Muscle layer of colon (tissue), 2 donors: ENCODE data around the gene TRIM2.
A peak's percentile ranks its signal among the peaks of the same experiment; 100 is the strongest.

Source experiments
- H3K27ac ChIP-seq: one replicate; pipeline ENCODE4 v1.7.0; 2013; ENCODE audit warnings: low read depth, mild to moderate bottlenecking, low read length, moderate library complexity
- H3K27me3 ChIP-seq, 2 donors: one replicate each; pipeline ENCODE4 v1.7.0; 2013; ENCODE audit warnings: low read length in 2 of 2, mild to moderate bottlenecking in 2 of 2; ENCODE audit not compliant: insufficient read depth in 2 of 2, control insufficient read depth in 1 of 2
- H3K36me3 ChIP-seq: one replicate; pipeline ENCODE4 v1.7.0; 2013; ENCODE audit warnings: mild to moderate bottlenecking, low read length; ENCODE audit not compliant: insufficient read depth
- H3K4me1 ChIP-seq: one replicate; pipeline ENCODE4 v1.7.0; 2013; ENCODE audit warnings: mild to moderate bottlenecking, low read length; ENCODE audit not compliant: insufficient read depth
- H3K4me3 ChIP-seq, 2 donors: one replicate each; pipeline ENCODE4 v1.7.0; 2013; ENCODE audit warnings: low read length in 2 of 2, low read depth in 1 of 2, mild to moderate bottlenecking in 1 of 2, moderate library complexity in 1 of 2
- H3K9ac ChIP-seq: one replicate; pipeline ENCODE4 v1.7.0; 2013; ENCODE audit warnings: low read length
- H3K9me3 ChIP-seq: one replicate; pipeline ENCODE4 v1.7.0; 2013; ENCODE audit warnings: mild to moderate bottlenecking, low read length
- donor health status: abdominal sarcoma.
- donor health status: Adenocarcinoma of cecum.

Gene TRIM2

GRCh38 chr4:153224474-153224873 is 20.2 kb downstream of the TRIM2 start:
- no peaks in the 10 kb centered on the region for H3K36me3 ChIP-seq
- peak overlapping the region; percentile 91 for H3K27ac ChIP-seq
- no peak overlapping the region for H3K9ac ChIP-seq
- H3K27me3 ChIP-seq, result no peaks in the 10 kb centered on the region
- H3K4me3 ChIP-seq, result peak overlapping the region in 1 of 2 donors; percentile 82
- no peaks in the 10 kb centered on the region for H3K9me3 ChIP-seq
- H3K4me1 ChIP-seq, result peaks cover 16% of the 10 kb centered on the region

GRCh38 chr4:153227469-153228075 is 23.3 kb downstream of the TRIM2 start:
- no peak overlapping the region for H3K9ac ChIP-seq
- H3K36me3 ChIP-seq, result no peaks in the 10 kb centered on the region
- no peak overlapping the region for H3K27ac ChIP-seq
- H3K27me3 ChIP-seq, result no peaks in the 10 kb centered on the region
- no peaks in the 10 kb centered on the region for H3K9me3 ChIP-seq
- H3K4me1 ChIP-seq, result peaks cover 18% of the 10 kb centered on the region
- H3K4me3 ChIP-seq, result no peak overlapping the region

- Histone ChIP-seq H3K27me3 (no peaks in the 10 kb centered on the region), H3K36me3 (no peaks in the 10 kb centered on the region), H3K27ac (no peak overlapping the region), H3K9ac (no peak overlapping the region), H3K4me1 (peaks cover 28% of the 10 kb centered on the region), H3K9me3 (no peaks in the 10 kb centered on the region), H3K4me3 (no peak overlapping the region)
Observed at GRCh38 chr4:153228512-153229140, 24.4 kb downstream of the TRIM2 start.

- H3K27me3 ChIP-seq, result no peaks in the 10 kb centered on the region
- no peak overlapping the region for H3K9ac ChIP-seq
- peaks cover 31% of the 10 kb centered on the region for H3K4me1 ChIP-seq
- no peaks in the 10 kb centered on the region for H3K36me3 ChIP-seq
- H3K4me3 ChIP-seq, result no peak overlapping the region
- no peaks in the 10 kb centered on the region for H3K9me3 ChIP-seq
- H3K27ac ChIP-seq, result no peak overlapping the region
Observed at GRCh38 chr4:153229545-153229944, 25.3 kb downstream of the TRIM2 start.

DNA sequence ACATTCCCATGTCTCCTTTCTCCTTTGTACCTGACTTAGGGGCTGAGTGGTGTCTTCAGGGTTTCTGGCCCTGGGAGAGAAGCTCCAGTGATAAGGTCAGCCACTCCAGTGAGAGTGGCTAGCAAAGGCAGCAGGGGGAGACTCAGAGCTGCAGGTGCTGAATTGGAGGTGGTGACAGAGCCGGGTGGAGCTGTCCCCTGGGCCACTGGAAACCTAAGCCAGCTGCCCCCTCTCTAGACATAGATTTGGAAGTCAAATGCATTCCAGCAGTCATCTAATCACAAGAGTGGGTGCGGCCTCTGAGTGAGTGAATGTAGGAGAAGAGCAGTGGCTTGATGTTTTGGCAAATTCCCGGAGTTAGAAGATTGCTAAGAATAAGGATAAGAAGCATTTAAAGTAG is 28.5 kb downstream of the TRIM2 start:
- Histone ChIP-seq H3K4me1 (peaks cover 25% of the 10 kb centered on the region), H3K27ac (no peak overlapping the region), H3K36me3 (no peaks in the 10 kb centered on the region), H3K4me3 (no peak overlapping the region), H3K27me3 (no peaks in the 10 kb centered on the region), H3K9ac (no peak overlapping the region), H3K9me3 (no peaks in the 10 kb centered on the region)

GRCh38 chr4:153233761-153234371 is 29.6 kb downstream of the TRIM2 start:
- Histone ChIP-seq H3K9me3 (no peaks in the 10 kb centered on the region), H3K27me3 (no peaks in the 10 kb centered on the region), H3K36me3 (peaks cover 5% of the 10 kb centered on the region), H3K4me1 (peaks cover 25% of the 10 kb centered on the region), H3K4me3 (no peak overlapping the region), H3K27ac (no peak overlapping the region), H3K9ac (no peak overlapping the region)

GRCh38 chr4:153234885-153235284 is 30.6 kb downstream of the TRIM2 start:
- no peak overlapping the region for H3K4me3 ChIP-seq
- H3K9me3 ChIP-seq, result no peaks in the 10 kb centered on the region
- peaks cover 5% of the 10 kb centered on the region for H3K36me3 ChIP-seq
- H3K9ac ChIP-seq, result no peak overlapping the region
- H3K27ac ChIP-seq, result no peak overlapping the region
- peaks cover 25% of the 10 kb centered on the region for H3K4me1 ChIP-seq
- no peaks in the 10 kb centered on the region for H3K27me3 ChIP-seq

DNA sequence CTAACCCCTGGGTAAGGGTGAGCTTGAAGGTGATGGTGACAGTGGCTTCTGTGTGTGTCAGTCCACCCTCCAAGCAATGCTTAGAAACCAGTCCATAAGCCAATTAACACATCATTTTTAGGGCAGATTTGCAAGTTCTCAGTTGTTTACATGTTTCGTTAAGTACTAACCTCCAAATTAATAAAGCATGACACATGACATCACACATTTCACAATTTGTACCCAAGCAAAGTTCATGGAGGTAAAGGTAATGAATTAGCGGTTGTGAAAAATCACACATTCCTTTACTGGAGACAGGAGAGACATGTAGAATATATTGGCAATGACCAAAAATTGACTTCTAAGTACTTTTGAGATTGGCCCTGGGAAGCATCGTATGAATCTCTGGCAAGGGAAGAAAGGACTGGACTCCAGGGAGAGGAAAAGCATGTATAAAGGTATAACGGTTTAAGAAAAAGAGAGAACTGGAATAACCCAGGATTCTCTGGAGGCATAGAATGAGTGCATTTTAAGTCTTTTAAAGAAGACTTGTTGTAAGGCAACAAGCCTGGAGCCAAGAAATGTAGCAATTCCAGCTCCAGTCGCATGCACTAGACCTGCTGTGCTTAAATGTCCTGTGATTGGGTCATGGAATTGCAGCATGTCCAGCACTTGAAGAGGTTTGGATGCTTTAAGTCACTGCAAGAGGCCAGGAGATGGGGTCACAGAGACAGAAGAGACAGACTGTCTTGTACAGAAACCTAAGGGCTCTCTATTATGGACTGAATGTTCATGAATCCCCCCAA is 34.1 kb downstream of the TRIM2 start:
- Histone ChIP-seq H3K4me1 (peaks cover 34% of the 10 kb centered on the region), H3K27me3 (no peaks in the 10 kb centered on the region), H3K9ac (no peak overlapping the region), H3K4me3 (no peak overlapping the region), H3K36me3 (peaks cover 5% of the 10 kb centered on the region), H3K9me3 (no peaks in the 10 kb centered on the region), H3K27ac (no peak overlapping the region)

DNA sequence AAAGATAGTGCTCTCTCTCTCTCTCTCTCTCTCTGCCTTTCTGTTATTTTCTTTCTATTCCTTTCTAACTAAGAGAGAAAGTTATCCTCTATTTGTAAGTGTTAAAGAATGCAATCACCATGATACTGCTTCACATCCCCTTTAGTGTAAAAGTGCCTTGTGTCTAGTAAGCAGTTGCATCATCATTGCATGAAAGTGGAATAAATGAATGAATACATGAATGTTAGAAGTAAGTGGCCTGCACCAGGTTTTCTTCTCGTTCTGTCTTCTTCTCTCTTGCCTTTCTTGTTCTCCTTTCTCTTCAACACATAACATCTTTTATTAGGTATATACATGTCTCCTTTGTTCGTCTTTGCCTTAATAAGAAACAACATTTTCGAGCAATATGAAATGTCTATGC is 35.2 kb downstream of the TRIM2 start:
- Histone ChIP-seq H3K36me3 (peaks cover 5% of the 10 kb centered on the region), H3K4me3 (no peak overlapping the region), H3K9me3 (no peaks in the 10 kb centered on the region), H3K27ac (no peak overlapping the region), H3K4me1 (peaks cover 23% of the 10 kb centered on the region), H3K27me3 (no peaks in the 10 kb centered on the region), H3K9ac (no peak overlapping the region)

- H3K27ac ChIP-seq, result no peak overlapping the region
- no peak overlapping the region for H3K9ac ChIP-seq
- H3K9me3 ChIP-seq, result no peaks in the 10 kb centered on the region
- H3K4me1 ChIP-seq, result peaks cover 19% of the 10 kb centered on the region
- H3K27me3 ChIP-seq, result no peaks in the 10 kb centered on the region
- no peak overlapping the region for H3K4me3 ChIP-seq
- peaks cover 5% of the 10 kb centered on the region for H3K36me3 ChIP-seq
Observed at GRCh38 chr4:153241295-153241694, 37.1 kb downstream of the TRIM2 start.

GRCh38 chr4:153241970-153242838 is 38.0 kb downstream of the TRIM2 start:
- no peak overlapping the region for H3K4me3 ChIP-seq
- H3K36me3 ChIP-seq, result peaks cover 5% of the 10 kb centered on the region
- no peaks in the 10 kb centered on the region for H3K27me3 ChIP-seq
- no peak overlapping the region for H3K9ac ChIP-seq
- peaks cover 19% of the 10 kb centered on the region for H3K4me1 ChIP-seq
- no peaks in the 10 kb centered on the region for H3K9me3 ChIP-seq
- H3K27ac ChIP-seq, result no peak overlapping the region
